PC-9 (cell line): ENCODE results near the gene ANKDD1A. TPM values are rescaled to one million over a fixed set of nuclear protein-coding genes. Genes with fewer than 3 reads are reported as not detected.

ENCODE experiments used
- BruUV-seq: library from RNA; stranded (reverse); fragments of 400-500 nt; replicated peaks from 2 replicates; lab custom pipeline; 2021; lab: Mats Ljungman, UMichigan
- CTCF ChIA-PET: fragments of 300-600 bp; sonication (Branson Sonifier 250); formaldehyde crosslinking; loops from one replicate; lab custom pipeline; 2022; ENCODE audit warnings: antibody characterized with exemption; lab: Charles Lee
- POLR2A ChIA-PET: fragments of 300-600 bp; sonication (Branson Sonifier 250); formaldehyde crosslinking; loops from one replicate; lab custom pipeline; 2022; ENCODE audit warnings: antibody characterized with exemption; ENCODE audit not compliant: unreplicated experiment; lab: Charles Lee
- DNase-seq, 2 experiments: peaks; one replicate each; pipeline versions ENCODE4 v3.0.0 to v3.0.0-alpha.2; 2015 to 2022; ENCODE audit warnings: mixed read lengths in 1 of 2
- H2AFZ ChIP-seq: fragments of 200-600 bp; sonication (generic); 2 replicates; pipeline ENCODE4 v1.8.1; 2017; ENCODE audit warnings: antibody characterized with exemption
- H3F3A ChIP-seq: fragments of 200-600 bp; sonication (generic); 2 replicates; pipeline ENCODE4 v1.8.1; 2017; ENCODE audit warnings: antibody characterized with exemption, mild to moderate bottlenecking, low read depth; ENCODE audit not compliant: insufficient read depth
- H3K27ac ChIP-seq: fragments of 200-600 bp; sonication (generic); 2 replicates; pipeline ENCODE4 v1.6.1; 2016; ENCODE audit warnings: mixed run types
- H3K27me3 ChIP-seq: fragments of 200-600 bp; sonication (generic); 2 replicates; pipeline ENCODE4 v1.6.1; 2016; ENCODE audit warnings: low read depth, mixed run types; ENCODE audit not compliant: insufficient read depth
- H3K36me3 ChIP-seq: fragments of 200-600 bp; sonication (generic); 2 replicates; pipeline ENCODE4 v1.6.1; 2016; ENCODE audit warnings: low read depth, mixed run types
- H3K4me1 ChIP-seq: fragments of 200-600 bp; sonication (generic); replicated peaks from 2 replicates; pipeline ENCODE4 v1.6.1; 2016; ENCODE audit warnings: mixed run types; ENCODE audit not compliant: insufficient read depth
- H3K4me2 ChIP-seq: fragments of 200-600 bp; sonication (generic); 2 replicates; pipeline ENCODE4 v1.6.1; 2017; ENCODE audit warnings: mixed run types
- H3K4me3 ChIP-seq: fragments of 200-600 bp; sonication (generic); 2 replicates; pipeline ENCODE4 v1.6.1; 2016; ENCODE audit warnings: mixed run types
- H3K79me2 ChIP-seq: fragments of 200-600 bp; sonication (generic); 2 replicates; pipeline ENCODE4 v1.6.1; 2017; ENCODE audit warnings: low read depth, mixed run types
- H3K9me2 ChIP-seq: fragments of 200-600 bp; sonication (generic); 2 replicates; pipeline ENCODE4 v1.8.1; 2017; ENCODE audit warnings: mild to moderate bottlenecking; ENCODE audit not compliant: insufficient read depth
- H3K9me3 ChIP-seq: fragments of 200-600 bp; sonication (generic); 2 replicates; pipeline ENCODE4 v1.8.1; 2016; ENCODE audit warnings: low read depth; ENCODE audit not compliant: insufficient read depth
- H4K20me1 ChIP-seq: fragments of 200-600 bp; sonication (generic); 2 replicates; pipeline ENCODE4 v1.8.1; 2017; ENCODE audit not compliant: insufficient read depth
- EZH2 ChIP-seq: fragments of 200-600 bp; sonication (generic); IDR thresholded peaks from 2 replicates; pipeline ENCODE4 v1.8.0; 2017; ENCODE audit warnings: antibody characterized with exemption, low read depth
- intact Hi-C: fragments of 100-400 bp; cut with micrococcal nuclease; formaldehyde crosslinking; loops from one replicate; pipeline ENCODE4 v1.10.0; 2022; ENCODE audit not compliant: unreplicated experiment
- total RNA-seq: library from RNA; stranded (reverse); gene quantifications from 2 replicates; pipeline ENCODE4 v1.2.3, GENCODE V29; 2021
- TF ChIP-seq, protein P1 (sequence below): fragments of 200-600 bp; sonication (generic); conservative IDR thresholded peaks from 2 replicates; pipeline ENCODE4 v1.6.1; 2017; ENCODE audit warnings: mixed run types, antibody characterized with exemption, mild to moderate bottlenecking, moderate library complexity

ANKDD1A gene
- total RNA-seq, 1 experiment from 2014 or later, result 14.2 TPM

DNA sequence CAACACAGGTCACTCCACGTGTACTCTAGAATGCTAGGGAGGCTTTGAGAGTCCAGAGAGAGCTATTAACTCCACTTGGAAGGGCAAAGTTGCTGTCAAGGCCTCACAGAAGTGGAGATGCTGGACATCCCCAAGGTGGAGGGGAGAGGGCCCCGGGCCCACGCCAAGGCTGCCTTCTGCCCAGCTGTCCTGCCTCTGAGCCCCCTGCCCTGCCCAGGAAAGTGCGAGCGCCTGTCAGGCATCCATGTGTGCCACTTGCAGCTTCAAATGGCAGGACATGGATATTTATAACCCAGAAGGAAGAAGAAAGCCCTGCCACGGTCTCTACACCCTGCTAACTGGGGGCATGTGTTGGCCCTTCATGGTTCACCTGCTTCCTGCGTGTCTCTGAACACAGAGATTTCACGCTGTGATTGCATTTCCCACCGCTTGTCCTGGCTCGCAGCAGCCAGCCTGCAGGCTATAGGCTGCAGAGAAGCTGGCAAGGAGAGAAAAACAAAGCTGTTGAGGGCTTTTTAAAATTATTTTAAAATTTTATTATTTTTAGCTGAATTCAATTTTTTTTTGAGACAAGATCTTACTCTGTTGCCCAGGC, 17.0 kb downstream of the ANKDD1A start:
- POLR2A ChIA-PET, result no interaction called here
- no peak overlapping the region for H3K27ac ChIP-seq
- H2AFZ ChIP-seq, result no peak overlapping the region
- H3K9me3 ChIP-seq, result no peaks in the 10 kb centered on the region
- BruUV-seq, result no TSS peak
- intact Hi-C loops, result no loop called here
- no peaks in the 10 kb centered on the region for H3K27me3 ChIP-seq
- H3F3A ChIP-seq, result no peaks in the 10 kb centered on the region
- no peaks in the 10 kb centered on the region for H4K20me1 ChIP-seq
- no peaks in the 10 kb centered on the region for H3K9me2 ChIP-seq
- CTCF ChIA-PET, result no interaction called here
- H3K4me3 ChIP-seq, result no peak overlapping the region
- no peaks in the 10 kb centered on the region for H3K4me1 ChIP-seq
- TF ChIP-seq, protein P1, sequence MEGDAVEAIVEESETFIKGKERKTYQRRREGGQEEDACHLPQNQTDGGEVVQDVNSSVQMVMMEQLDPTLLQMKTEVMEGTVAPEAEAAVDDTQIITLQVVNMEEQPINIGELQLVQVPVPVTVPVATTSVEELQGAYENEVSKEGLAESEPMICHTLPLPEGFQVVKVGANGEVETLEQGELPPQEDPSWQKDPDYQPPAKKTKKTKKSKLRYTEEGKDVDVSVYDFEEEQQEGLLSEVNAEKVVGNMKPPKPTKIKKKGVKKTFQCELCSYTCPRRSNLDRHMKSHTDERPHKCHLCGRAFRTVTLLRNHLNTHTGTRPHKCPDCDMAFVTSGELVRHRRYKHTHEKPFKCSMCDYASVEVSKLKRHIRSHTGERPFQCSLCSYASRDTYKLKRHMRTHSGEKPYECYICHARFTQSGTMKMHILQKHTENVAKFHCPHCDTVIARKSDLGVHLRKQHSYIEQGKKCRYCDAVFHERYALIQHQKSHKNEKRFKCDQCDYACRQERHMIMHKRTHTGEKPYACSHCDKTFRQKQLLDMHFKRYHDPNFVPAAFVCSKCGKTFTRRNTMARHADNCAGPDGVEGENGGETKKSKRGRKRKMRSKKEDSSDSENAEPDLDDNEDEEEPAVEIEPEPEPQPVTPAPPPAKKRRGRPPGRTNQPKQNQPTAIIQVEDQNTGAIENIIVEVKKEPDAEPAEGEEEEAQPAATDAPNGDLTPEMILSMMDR, result no peak
- no peak for TF ChIP-seq EZH2
- H3K36me3 ChIP-seq, result no peaks in the 10 kb centered on the region
- H3K79me2 ChIP-seq, result no peaks in the 10 kb centered on the region
- no peak overlapping the region for H3K4me2 ChIP-seq
- DNase-seq, result no peak

DNA sequence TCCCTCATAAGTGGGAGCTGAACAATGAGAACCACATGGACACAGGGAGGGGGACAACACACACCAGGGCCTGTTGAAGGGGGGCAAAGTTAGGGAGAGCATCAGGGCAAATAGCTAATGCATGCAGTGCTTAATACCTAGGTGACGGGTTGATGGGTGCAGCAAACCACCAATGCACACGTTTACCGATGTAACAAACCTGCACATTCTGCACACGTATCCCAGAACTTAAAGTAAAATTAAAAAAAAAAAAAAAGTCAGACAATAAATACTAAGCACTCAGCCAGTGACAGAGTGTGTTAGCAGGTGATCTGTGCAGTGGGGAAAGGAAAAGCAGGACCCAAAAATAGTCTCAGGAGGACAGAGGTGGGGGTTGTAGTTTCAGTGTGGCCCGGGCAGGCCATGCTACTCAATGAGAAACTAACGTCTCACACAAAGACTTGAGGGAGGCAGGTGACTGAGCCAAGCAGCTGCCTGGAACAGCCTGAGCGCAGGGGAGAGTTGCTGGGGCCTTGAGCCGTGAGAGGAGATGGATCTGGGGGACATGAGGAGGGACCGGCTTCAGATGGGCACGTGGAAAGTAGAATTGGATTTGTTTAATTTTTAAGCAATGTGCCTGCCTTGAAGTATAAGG, 18.4 kb downstream of the ANKDD1A start:
- POLR2A ChIA-PET, result no interaction called here
- H3K27me3 ChIP-seq, result no peaks in the 10 kb centered on the region
- no peaks in the 10 kb centered on the region for H3K79me2 ChIP-seq
- no peaks in the 10 kb centered on the region for H3K36me3 ChIP-seq
- intact Hi-C loops, result no loop called here
- CTCF ChIA-PET, result no interaction called here
- H2AFZ ChIP-seq, result no peak overlapping the region
- no peaks in the 10 kb centered on the region for H4K20me1 ChIP-seq
- BruUV-seq, result no TSS peak
- H3K4me3 ChIP-seq, result no peak overlapping the region
- H3F3A ChIP-seq, result no peaks in the 10 kb centered on the region
- no peaks in the 10 kb centered on the region for H3K9me2 ChIP-seq
- no peak for DNase-seq
- no peak overlapping the region for H3K27ac ChIP-seq
- no peaks in the 10 kb centered on the region for H3K9me3 ChIP-seq
- no peak overlapping the region for H3K4me2 ChIP-seq
- no peak for TF ChIP-seq EZH2
- TF ChIP-seq, protein P1, result no peak
- no peaks in the 10 kb centered on the region for H3K4me1 ChIP-seq

DNA sequence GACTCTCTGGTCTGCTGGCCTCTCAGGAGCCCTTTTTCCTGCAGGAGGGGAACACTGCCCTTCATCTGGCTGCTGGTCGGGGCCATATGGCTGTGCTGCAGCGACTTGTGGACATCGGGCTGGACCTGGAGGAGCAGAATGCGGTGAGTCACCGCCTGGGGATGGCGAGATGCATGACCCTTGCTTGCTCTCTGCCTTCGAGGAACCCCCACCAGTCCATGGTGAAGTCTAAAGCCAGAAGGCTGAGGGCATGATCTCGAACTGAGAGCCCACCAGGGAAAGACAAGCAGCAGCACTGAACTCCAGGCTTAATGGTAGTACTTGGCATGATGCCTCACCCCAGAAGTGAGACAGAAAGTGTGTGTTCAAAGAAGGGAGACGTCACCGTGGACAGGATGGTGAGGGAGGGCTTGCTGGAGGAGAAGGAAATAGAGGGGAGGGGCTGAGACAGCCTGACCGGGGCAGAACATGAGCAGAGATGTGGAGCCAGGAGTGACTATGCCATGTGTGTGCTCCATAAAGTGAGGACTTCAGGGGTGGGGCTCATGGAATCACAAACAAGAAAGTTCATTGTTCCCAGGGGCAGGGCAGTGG, 19.2 kb downstream of the ANKDD1A start:
- no peak overlapping the region for H3K4me3 ChIP-seq
- no peaks in the 10 kb centered on the region for H3K9me3 ChIP-seq
- intact Hi-C loops, result no loop called here
- H3K79me2 ChIP-seq, result no peaks in the 10 kb centered on the region
- H3K9me2 ChIP-seq, result no peaks in the 10 kb centered on the region
- no peaks in the 10 kb centered on the region for H3K36me3 ChIP-seq
- no TSS peak for BruUV-seq
- H3K4me2 ChIP-seq, result no peak overlapping the region
- peak in 1 of 2 experiments; percentile 24 for DNase-seq
- H2AFZ ChIP-seq, result no peak overlapping the region
- no peak overlapping the region for H3K27ac ChIP-seq
- ChIA-PET POLR2A (no interaction called here), CTCF (no interaction called here)
- H3K4me1 ChIP-seq, result no peaks in the 10 kb centered on the region
- H3K27me3 ChIP-seq, result no peaks in the 10 kb centered on the region
- TF ChIP-seq, protein P1, result no peak
- no peak for TF ChIP-seq EZH2
- no peaks in the 10 kb centered on the region for H3F3A ChIP-seq
- H4K20me1 ChIP-seq, result no peaks in the 10 kb centered on the region
